Measurements from ENCODE around the gene MUC12. TPM values are rescaled to one million over a fixed set of nuclear protein-coding genes. Genes with fewer than 3 reads are reported as not detected.
"Not testable (repeated sequence)": the region's sequence is repeated elsewhere in the genome, so short reads cannot be mapped to it uniquely, and the experiment has no call there.

MUC12 gene
- total and polyA plus RNA-seq, 2 donors from 2014 or later: 3.8 TPM; not detected in 1

DNA sequence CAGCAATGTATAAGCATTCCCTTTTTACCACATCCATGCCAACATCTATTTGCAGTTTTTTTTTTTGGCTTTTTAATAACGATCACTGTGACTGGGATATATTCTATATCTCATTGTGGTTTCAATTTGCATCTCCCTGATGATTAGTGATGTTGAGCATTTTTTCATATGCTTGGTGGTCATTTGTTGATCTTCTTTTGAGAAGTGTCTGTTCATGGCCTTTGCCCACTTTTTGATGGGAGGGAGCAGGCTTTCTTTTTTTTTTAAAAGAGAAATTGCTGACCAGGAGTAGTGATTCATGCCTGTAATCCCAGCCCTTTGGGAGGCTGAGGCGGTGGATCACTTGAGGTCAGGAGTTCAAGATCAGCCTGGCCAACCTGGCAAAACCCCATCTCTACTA, 54.5 kb downstream of the MUC12 start:
- H3K36me3 ChIP-seq (ENCODE audit: control insufficient read depth in 2 of 3, insufficient read depth in 3 of 3, low read length in 3 of 3): no peaks in the 10 kb centered on the region
- H3K9me3 ChIP-seq (ENCODE audit: control insufficient read depth in 2 of 3, insufficient read depth in 1 of 3, low read length in 3 of 3): no peaks in the 10 kb centered on the region
- no peaks in the 10 kb centered on the region for H3K27me3 ChIP-seq (ENCODE audit: control insufficient read depth, insufficient read depth, low read length)
- FAIRE-seq (no peak), DNase-seq (no peak)
- H3K9ac ChIP-seq (ENCODE audit: low read length in 3 of 3): no peak overlapping the region
- no peak overlapping the region for H3K27ac ChIP-seq (ENCODE audit: low read depth in 2 of 2, low read length in 2 of 2)
- H3K4me1 ChIP-seq (ENCODE audit: control insufficient read depth in 2 of 3, insufficient read depth in 2 of 3, low read depth in 1 of 3, low read length in 3 of 3): no peaks in the 10 kb centered on the region
- intact Hi-C loops (cut with DNase I): no loop called here
- no peak overlapping the region for H3K4me3 ChIP-seq (ENCODE audit: low read length in 3 of 3)
- TF ChIP-seq, protein P1, sequence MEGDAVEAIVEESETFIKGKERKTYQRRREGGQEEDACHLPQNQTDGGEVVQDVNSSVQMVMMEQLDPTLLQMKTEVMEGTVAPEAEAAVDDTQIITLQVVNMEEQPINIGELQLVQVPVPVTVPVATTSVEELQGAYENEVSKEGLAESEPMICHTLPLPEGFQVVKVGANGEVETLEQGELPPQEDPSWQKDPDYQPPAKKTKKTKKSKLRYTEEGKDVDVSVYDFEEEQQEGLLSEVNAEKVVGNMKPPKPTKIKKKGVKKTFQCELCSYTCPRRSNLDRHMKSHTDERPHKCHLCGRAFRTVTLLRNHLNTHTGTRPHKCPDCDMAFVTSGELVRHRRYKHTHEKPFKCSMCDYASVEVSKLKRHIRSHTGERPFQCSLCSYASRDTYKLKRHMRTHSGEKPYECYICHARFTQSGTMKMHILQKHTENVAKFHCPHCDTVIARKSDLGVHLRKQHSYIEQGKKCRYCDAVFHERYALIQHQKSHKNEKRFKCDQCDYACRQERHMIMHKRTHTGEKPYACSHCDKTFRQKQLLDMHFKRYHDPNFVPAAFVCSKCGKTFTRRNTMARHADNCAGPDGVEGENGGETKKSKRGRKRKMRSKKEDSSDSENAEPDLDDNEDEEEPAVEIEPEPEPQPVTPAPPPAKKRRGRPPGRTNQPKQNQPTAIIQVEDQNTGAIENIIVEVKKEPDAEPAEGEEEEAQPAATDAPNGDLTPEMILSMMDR (IDR thresholded peaks at IDR 0.05; ENCODE audit: borderline replicate concordance, extremely low read depth, insufficient read depth): no peak

DNA sequence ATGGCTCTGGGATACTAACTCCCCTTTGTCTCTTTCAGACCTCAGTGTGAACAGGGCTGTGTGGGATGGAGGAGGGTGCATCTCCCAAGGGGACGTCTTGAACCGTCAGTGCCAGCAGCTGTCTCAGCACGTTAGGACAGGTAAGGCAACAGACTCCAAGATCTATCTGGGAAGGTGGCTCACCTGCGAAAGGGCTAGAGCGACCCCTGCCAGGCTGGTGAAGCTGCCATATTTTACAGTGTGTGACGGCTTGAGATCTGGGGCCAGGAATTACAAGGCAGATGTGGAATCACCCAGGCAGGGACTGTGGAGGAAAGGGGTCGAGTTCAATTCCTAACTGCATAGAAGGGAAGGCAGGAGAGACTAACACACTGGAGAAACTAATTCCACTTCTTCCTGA, 61.7 kb downstream of the MUC12 start:
- Histone ChIP-seq H3K4me3 (ENCODE audit: low read length in 3 of 3) (no peak overlapping the region), H3K9me3 (ENCODE audit: control insufficient read depth in 2 of 3, insufficient read depth in 1 of 3, low read length in 3 of 3) (no peaks in the 10 kb centered on the region)
- FAIRE-seq: no peak

DNA sequence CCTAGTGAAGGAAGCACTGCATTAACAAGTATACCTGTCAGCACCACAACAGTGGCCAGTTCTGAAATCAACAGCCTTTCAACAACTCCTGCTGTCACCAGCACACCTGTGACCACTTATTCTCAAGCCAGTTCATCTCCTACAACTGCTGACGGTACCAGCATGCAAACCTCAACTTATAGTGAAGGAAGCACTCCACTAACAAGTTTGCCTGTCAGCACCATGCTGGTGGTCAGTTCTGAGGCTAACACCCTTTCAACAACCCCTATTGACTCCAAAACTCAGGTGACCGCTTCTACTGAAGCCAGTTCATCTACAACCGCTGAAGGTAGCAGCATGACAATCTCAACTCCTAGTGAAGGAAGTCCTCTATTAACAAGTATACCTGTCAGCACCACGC, 66.6 kb downstream of the MUC12 start:
- Histone ChIP-seq H3K4me3 (ENCODE audit: low read length in 3 of 3) (no peak overlapping the region), H3K4me1 (ENCODE audit: control insufficient read depth in 2 of 3, insufficient read depth in 2 of 3, low read depth in 1 of 3, low read length in 3 of 3) (no peaks in the 10 kb centered on the region), H3K36me3 (ENCODE audit: control insufficient read depth in 2 of 3, insufficient read depth in 3 of 3, low read length in 3 of 3) (no peaks in the 10 kb centered on the region), H3K9ac (ENCODE audit: low read length in 3 of 3) (no peak overlapping the region), H3K27me3 (ENCODE audit: control insufficient read depth, insufficient read depth, low read length) (no peaks in the 10 kb centered on the region), H3K9me3 (ENCODE audit: control insufficient read depth in 2 of 3, insufficient read depth in 1 of 3, low read length in 3 of 3) (no peaks in the 10 kb centered on the region), H3K27ac (ENCODE audit: low read depth in 2 of 2, low read length in 2 of 2) (no peak overlapping the region)
- TF ChIP-seq, protein P1 (IDR thresholded peaks at IDR 0.05; ENCODE audit: borderline replicate concordance, extremely low read depth, insufficient read depth): no peak
- DNase-seq (peak in 1 of 5 donors; percentile 45), FAIRE-seq (no peak)
- intact Hi-C loops (cut with DNase I): no loop called here

More for the DNA sequence above, 61.7 kb downstream of the MUC12 start:
- no peaks in the 10 kb centered on the region for H3K4me1 ChIP-seq (ENCODE audit: control insufficient read depth in 2 of 3, insufficient read depth in 2 of 3, low read depth in 1 of 3, low read length in 3 of 3)
- TF ChIP-seq, protein P1 (IDR thresholded peaks at IDR 0.05; ENCODE audit: borderline replicate concordance, extremely low read depth, insufficient read depth): no peak
- intact Hi-C loops (cut with DNase I): no loop called here
- no peaks in the 10 kb centered on the region for H3K27me3 ChIP-seq (ENCODE audit: control insufficient read depth, insufficient read depth, low read length)
- DNase-seq: peak in 1 of 5 donors; percentile 10
- H3K9ac ChIP-seq (ENCODE audit: low read length in 3 of 3): no peak overlapping the region
- no peak overlapping the region for H3K27ac ChIP-seq (ENCODE audit: low read depth in 2 of 2, low read length in 2 of 2)
- H3K36me3 ChIP-seq (ENCODE audit: control insufficient read depth in 2 of 3, insufficient read depth in 3 of 3, low read length in 3 of 3): no peaks in the 10 kb centered on the region

DNA sequence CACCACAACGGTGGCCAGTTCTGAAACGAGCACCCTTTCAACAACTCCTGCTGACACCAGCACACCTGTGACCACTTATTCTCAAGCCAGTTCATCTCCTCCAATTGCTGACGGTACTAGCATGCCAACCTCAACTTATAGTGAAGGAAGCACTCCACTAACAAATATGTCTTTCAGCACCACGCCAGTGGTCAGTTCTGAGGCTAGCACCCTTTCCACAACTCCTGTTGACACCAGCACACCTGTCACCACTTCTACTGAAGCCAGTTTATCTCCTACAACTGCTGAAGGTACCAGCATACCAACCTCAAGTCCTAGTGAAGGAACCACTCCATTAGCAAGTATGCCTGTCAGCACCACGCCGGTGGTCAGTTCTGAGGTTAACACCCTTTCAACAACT, 71.9 kb downstream of the MUC12 start:
- H3K9me3 ChIP-seq (ENCODE audit: control insufficient read depth in 2 of 3, insufficient read depth in 1 of 3, low read length in 3 of 3); DNase-seq; H3K27ac ChIP-seq (ENCODE audit: low read depth in 2 of 2, low read length in 2 of 2); H3K4me1 ChIP-seq (ENCODE audit: control insufficient read depth in 2 of 3, insufficient read depth in 2 of 3, low read depth in 1 of 3, low read length in 3 of 3); H3K4me3 ChIP-seq (ENCODE audit: low read length in 3 of 3); H3K36me3 ChIP-seq (ENCODE audit: control insufficient read depth in 2 of 3, insufficient read depth in 3 of 3, low read length in 3 of 3); FAIRE-seq; H3K9ac ChIP-seq (ENCODE audit: low read length in 3 of 3); H3K27me3 ChIP-seq (ENCODE audit: control insufficient read depth, insufficient read depth, low read length); intact Hi-C loops (cut with DNase I): not testable (repeated sequence)

Measured in kidney (tissue), 14 donors.